Central memory CD8-positive, alpha-beta T cell (primary cell): Measurements from ENCODE around the gene LDHAL6A.
A peak's percentile ranks its signal among the peaks of the same experiment; 100 is the strongest.

Experiments
- ATAC-seq: fragments of 150-1000 bp; cut with Tn5 transposase; replicated peaks from 2 replicates; pipeline ENCODE4 v1.10.0; 2022; ENCODE audit warnings: mild to moderate bottlenecking, moderate FRiP score, moderate number of reproducible peaks; ENCODE audit not compliant: poor library complexity, severe bottlenecking; ENCODE audit errors: extremely low read depth
- DNase-seq, 2 donors: peaks; one replicate each; pipeline ENCODE4 v3.0.0; 2021; ENCODE audit warnings: low spot score in 2 of 2
- H3K27ac Mint-ChIP-seq: one replicate; pipeline ENCODE4 v1.8.0; 2022; ENCODE audit warnings: low read depth, mild to moderate bottlenecking, moderate library complexity, mixed read lengths
- H3K27me3 Mint-ChIP-seq: one replicate; pipeline ENCODE4 v1.8.0; 2022; ENCODE audit warnings: mixed read lengths
- H3K36me3 Mint-ChIP-seq: one replicate; pipeline ENCODE4 v1.8.0; 2022; ENCODE audit warnings: mild to moderate bottlenecking, moderate library complexity, mixed read lengths; ENCODE audit not compliant: insufficient read depth
- H3K4me1 Mint-ChIP-seq: one replicate; pipeline ENCODE4 v1.8.0; 2022; ENCODE audit warnings: mixed read lengths
- H3K4me3 Mint-ChIP-seq: one replicate; pipeline ENCODE4 v1.8.0; 2022; ENCODE audit warnings: mild to moderate bottlenecking, moderate library complexity, mixed read lengths
- H3K9me3 Mint-ChIP-seq: one replicate; pipeline ENCODE4 v1.8.0; 2022; ENCODE audit warnings: mixed read lengths

The LDHAL6A gene

DNA sequence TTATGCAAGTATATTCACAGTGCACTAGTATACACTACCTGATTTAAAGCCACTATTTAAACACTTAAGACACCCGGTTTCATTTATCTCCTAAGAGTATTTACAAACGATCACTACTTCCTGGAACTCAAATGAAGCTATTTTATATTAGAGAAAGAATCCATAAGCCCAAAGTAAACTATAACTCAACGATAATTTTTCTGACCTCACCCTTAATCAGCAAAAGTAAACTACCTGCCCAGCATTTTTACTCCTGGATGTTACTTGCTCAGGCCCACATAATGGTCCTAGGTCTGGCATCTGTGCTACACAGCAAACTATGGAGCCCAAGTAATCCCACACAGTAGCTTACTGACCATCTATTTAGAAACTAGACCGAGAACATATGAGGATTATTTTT is 37.7 kb downstream of the LDHAL6A start:
- peak overlapping the region; percentile 19 for H3K27ac Mint-ChIP-seq
- H3K4me3 Mint-ChIP-seq, result no peak overlapping the region
- ATAC-seq (no peak), DNase-seq (no peak)
- H3K4me1 Mint-ChIP-seq, result peaks cover 28% of the 10 kb centered on the region
- peaks cover 41% of the 10 kb centered on the region for H3K36me3 Mint-ChIP-seq
- H3K27me3 Mint-ChIP-seq, result no peaks in the 10 kb centered on the region
- no peaks in the 10 kb centered on the region for H3K9me3 Mint-ChIP-seq

DNA sequence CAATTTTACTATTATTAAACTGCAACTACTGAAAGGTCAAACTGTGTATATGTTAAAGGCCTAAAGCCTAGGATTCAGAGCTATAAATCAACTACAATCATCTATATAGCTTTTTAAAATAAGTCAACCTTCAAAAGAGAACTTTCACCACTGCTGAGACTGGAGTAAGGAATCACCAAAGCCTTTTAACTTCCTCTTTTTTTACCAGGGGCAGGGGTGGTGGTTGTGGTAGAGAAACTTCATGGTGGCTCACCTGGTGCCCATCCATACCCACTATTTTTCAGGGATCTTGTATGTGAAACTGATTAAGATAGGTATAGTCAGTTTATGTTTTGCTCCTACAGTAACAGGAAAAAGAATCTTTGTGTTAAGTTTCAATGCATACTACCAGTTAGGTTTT is 39.6 kb downstream of the LDHAL6A start:
- Mint-ChIP-seq H3K36me3 (peaks cover 48% of the 10 kb centered on the region), H3K4me1 (peaks cover 36% of the 10 kb centered on the region), H3K4me3 (no peak overlapping the region), H3K27me3 (no peaks in the 10 kb centered on the region), H3K9me3 (no peaks in the 10 kb centered on the region), H3K27ac (peak overlapping the region; percentile 61)
- DNase-seq (no peak), ATAC-seq (no peak)

DNA sequence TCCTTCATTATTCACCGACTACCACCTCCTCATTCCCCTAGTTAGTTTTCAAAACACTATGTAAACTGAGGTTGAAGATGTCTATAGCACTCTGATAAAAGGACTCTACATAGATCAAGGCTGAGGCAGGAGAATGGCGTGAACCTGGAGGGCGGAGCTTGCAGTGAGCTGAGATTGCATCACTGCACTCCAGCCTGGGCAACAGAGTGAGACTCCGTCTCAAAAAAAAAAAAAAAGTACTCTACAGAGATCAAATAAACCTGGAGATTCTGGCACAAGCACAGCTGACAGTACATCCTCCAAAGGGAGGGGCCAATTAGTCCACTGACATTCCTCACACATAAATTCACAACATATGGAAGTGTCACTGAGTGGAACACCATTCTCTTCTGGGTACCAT is 40.0 kb downstream of the LDHAL6A start:
- no peak for ATAC-seq
- no peaks in the 10 kb centered on the region for H3K27me3 Mint-ChIP-seq
- H3K9me3 Mint-ChIP-seq, result no peaks in the 10 kb centered on the region
- peaks cover 31% of the 10 kb centered on the region for H3K4me1 Mint-ChIP-seq
- no peak overlapping the region for H3K4me3 Mint-ChIP-seq
- no peak overlapping the region for H3K27ac Mint-ChIP-seq
- no peak for DNase-seq
- H3K36me3 Mint-ChIP-seq, result peaks cover 48% of the 10 kb centered on the region

DNA sequence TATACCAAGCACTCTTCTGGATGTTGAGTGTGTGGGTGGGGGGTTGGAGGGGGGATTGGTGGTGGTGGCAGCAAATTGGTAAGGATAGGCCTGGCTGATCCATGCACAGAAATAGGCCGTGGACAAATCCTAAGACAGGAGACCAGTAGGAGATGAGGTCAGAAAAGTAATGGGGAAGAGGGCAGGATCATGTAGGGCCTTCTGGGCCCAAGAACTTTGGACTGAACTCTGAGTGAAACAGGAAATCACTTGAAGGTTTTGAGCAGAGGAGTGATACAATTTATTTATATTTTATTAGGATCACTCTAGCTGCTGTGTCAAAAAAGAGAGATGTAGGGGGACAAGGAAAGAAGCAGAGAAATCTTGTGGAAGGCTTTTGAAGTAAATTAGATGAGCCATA is 42.4 kb downstream of the LDHAL6A start:
- no peak for ATAC-seq
- H3K9me3 Mint-ChIP-seq, result no peaks in the 10 kb centered on the region
- H3K27me3 Mint-ChIP-seq, result no peaks in the 10 kb centered on the region
- peak overlapping the region; percentile 66 for H3K27ac Mint-ChIP-seq
- H3K4me1 Mint-ChIP-seq, result peaks cover 24% of the 10 kb centered on the region
- no peak for DNase-seq
- no peak overlapping the region for H3K4me3 Mint-ChIP-seq
- H3K36me3 Mint-ChIP-seq, result peaks cover 63% of the 10 kb centered on the region

DNA sequence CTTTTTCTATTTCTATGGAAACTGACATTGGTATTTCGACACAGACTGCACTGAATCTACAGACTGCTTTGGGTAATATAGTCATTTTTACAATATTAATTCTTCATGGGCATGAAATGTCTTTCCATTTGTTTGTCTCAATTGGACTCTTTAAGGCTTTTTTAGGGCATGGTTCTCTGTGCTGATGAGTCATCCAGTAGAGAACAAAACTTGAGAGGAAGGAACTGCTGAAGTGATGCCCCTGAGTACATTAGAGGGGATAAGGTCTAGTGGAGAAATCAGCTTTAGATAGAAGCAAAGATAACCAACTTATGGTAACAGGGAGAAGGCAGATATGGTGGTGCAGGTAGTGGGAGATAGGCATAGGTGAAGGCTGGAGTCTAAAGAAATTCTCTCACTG is 46.0 kb downstream of the LDHAL6A start:
- no peaks in the 10 kb centered on the region for H3K27me3 Mint-ChIP-seq
- H3K27ac Mint-ChIP-seq, result peak overlapping the region; percentile 0
- H3K4me3 Mint-ChIP-seq, result no peak overlapping the region
- H3K4me1 Mint-ChIP-seq, result peaks cover 19% of the 10 kb centered on the region
- H3K9me3 Mint-ChIP-seq, result no peaks in the 10 kb centered on the region
- no peak for ATAC-seq
- H3K36me3 Mint-ChIP-seq, result peaks cover 68% of the 10 kb centered on the region
- no peak for DNase-seq

DNA sequence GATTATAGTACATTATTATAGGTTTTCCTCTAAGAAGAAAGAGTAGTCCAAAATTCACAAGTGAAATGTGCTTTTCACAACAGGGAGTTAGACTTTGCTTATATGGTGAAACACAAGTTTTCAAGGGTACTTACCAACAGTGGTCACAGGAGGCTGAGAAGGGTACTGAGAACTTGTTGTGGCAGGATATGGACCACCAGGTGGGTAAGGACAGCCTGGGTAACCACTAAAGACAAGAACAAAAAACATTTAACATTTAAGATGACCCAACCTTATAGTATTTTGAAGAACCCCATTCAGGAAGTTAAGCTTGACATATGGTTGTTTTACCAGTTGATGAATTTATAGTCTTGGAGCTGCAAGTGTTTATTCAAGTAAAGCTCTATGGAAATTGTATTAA is 46.7 kb downstream of the LDHAL6A start:
- no peak overlapping the region for H3K27ac Mint-ChIP-seq
- no peak overlapping the region for H3K4me3 Mint-ChIP-seq
- H3K9me3 Mint-ChIP-seq, result no peaks in the 10 kb centered on the region
- H3K4me1 Mint-ChIP-seq, result peaks cover 22% of the 10 kb centered on the region
- H3K27me3 Mint-ChIP-seq, result no peaks in the 10 kb centered on the region
- peaks cover 70% of the 10 kb centered on the region for H3K36me3 Mint-ChIP-seq
- DNase-seq (no peak), ATAC-seq (no peak)

DNA sequence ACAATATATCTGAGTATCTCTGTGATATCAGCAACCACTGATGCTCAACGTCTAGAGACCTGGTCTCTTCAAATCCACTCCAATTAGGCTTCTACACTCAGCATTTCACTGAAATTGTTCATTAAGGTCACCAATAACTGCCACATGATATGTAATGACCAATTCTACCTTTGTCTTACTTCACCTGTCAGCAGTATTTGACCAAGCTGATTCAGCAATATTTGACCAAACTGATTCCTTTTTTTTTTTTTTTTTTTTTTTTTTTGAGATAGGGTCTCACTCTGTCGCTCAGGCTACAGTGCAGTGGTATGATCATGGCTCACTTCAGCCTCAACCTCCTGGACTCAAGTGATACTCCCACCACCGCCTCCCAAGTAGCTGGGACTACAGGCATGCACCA is 65.5 kb downstream of the LDHAL6A start:
- no peaks in the 10 kb centered on the region for H3K9me3 Mint-ChIP-seq
- ATAC-seq (no peak), DNase-seq (no peak)
- no peak overlapping the region for H3K4me3 Mint-ChIP-seq
- H3K27ac Mint-ChIP-seq, result no peak overlapping the region
- H3K27me3 Mint-ChIP-seq, result no peaks in the 10 kb centered on the region
- peaks cover 43% of the 10 kb centered on the region for H3K4me1 Mint-ChIP-seq
- H3K36me3 Mint-ChIP-seq, result peaks cover 19% of the 10 kb centered on the region

DNA sequence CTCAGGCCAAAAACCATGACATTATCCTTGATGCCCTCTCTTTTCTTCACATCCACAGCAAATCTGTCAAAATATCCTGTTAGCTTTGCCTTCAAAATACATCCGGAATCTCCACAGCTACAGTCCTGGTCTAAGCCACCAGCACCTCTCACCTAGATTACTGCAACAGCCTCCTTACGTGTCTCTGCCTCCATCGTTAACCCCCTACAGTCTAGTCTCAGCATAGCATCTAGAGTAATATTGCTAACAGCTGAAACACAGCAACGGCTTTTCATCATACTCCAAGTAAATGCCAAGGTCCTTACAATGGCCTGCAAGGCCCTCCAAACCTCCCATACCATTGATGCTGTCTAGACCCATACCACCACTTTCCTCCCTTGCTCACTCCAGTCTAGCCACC is 66.7 kb downstream of the LDHAL6A start:
- ATAC-seq (no peak), DNase-seq (no peak)
- Mint-ChIP-seq H3K4me1 (peaks cover 56% of the 10 kb centered on the region), H3K27ac (peak overlapping the region; percentile 54), H3K9me3 (no peaks in the 10 kb centered on the region), H3K36me3 (peaks cover 31% of the 10 kb centered on the region), H3K27me3 (no peaks in the 10 kb centered on the region), H3K4me3 (no peak overlapping the region)

DNA sequence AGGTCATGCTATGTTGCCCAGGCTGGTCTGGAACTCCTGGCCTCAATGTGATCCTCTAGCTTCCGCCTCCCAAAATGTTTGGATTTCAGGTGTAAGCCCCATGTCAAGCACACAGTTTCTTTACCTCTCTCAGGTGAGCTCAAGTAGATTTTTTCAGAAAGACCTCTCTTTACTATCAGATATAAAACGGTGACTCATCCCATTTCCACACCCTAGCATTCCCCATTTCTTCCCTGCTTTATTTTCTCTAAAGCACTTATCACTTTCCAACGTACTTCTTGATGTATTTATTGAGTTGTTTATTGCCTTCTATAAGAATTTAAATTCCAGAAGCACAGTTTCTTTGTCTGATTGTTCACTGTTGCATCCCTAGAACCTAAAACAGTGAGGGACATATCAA is 67.4 kb downstream of the LDHAL6A start:
- ATAC-seq (no peak), DNase-seq (no peak)
- peaks cover 32% of the 10 kb centered on the region for H3K36me3 Mint-ChIP-seq
- H3K4me1 Mint-ChIP-seq, result peaks cover 57% of the 10 kb centered on the region
- no peaks in the 10 kb centered on the region for H3K27me3 Mint-ChIP-seq
- no peak overlapping the region for H3K4me3 Mint-ChIP-seq
- no peaks in the 10 kb centered on the region for H3K9me3 Mint-ChIP-seq
- peak overlapping the region; percentile 54 for H3K27ac Mint-ChIP-seq

DNA sequence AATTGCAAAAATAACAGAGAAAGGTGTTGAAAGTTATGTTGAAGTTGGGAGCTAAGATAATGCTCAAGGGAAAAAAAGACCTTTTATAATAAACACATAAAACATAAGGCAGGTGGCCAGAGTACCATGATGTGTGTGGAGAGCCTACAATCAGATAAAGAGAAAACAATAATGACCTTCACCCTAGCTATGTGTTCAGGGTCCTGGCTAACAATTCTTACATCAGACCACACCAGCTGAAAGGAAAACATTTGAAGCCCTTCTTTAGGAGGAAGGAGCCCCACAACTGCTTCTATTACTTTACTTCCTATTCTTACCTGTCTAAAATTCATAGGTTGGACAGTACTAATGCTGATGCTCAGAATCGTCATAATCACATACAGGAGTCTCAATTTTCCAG is 68.6 kb downstream of the LDHAL6A start:
- H3K27me3 Mint-ChIP-seq, result no peaks in the 10 kb centered on the region

DNA sequence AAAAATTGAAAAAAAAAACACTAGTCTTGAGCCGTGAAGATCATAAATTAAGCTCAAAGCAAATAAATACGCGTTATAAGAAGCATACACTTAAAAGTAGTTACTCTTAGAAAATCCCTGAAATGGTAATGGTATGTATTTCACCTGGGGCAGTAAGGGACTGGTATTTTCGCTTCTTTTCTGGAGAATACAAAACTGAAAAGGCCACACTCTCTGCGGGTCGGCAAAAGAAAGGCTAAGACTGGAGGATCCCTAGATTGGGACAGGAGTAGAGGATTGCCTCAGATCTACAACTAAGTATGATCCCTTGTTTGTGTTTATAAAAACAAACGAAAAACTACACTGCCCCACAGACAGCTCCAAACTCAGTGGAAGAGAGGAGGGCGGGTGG is 70.5 kb downstream of the LDHAL6A start:
- Mint-ChIP-seq H3K36me3 (peaks cover 32% of the 10 kb centered on the region), H3K4me1 (peaks cover 46% of the 10 kb centered on the region), H3K9me3 (no peaks in the 10 kb centered on the region), H3K27me3 (no peaks in the 10 kb centered on the region), H3K27ac (peak overlapping the region; percentile 100), H3K4me3 (peak overlapping the region; percentile 95)
- DNase-seq (no peak), ATAC-seq (no peak)

More for the DNA sequence above, 68.6 kb downstream of the LDHAL6A start:
- ATAC-seq (no peak), DNase-seq (no peak)
- H3K4me1 Mint-ChIP-seq, result peaks cover 57% of the 10 kb centered on the region
- peak overlapping the region; percentile 62 for H3K27ac Mint-ChIP-seq
- no peaks in the 10 kb centered on the region for H3K9me3 Mint-ChIP-seq
- H3K36me3 Mint-ChIP-seq, result peaks cover 29% of the 10 kb centered on the region
- no peak overlapping the region for H3K4me3 Mint-ChIP-seq

DNA sequence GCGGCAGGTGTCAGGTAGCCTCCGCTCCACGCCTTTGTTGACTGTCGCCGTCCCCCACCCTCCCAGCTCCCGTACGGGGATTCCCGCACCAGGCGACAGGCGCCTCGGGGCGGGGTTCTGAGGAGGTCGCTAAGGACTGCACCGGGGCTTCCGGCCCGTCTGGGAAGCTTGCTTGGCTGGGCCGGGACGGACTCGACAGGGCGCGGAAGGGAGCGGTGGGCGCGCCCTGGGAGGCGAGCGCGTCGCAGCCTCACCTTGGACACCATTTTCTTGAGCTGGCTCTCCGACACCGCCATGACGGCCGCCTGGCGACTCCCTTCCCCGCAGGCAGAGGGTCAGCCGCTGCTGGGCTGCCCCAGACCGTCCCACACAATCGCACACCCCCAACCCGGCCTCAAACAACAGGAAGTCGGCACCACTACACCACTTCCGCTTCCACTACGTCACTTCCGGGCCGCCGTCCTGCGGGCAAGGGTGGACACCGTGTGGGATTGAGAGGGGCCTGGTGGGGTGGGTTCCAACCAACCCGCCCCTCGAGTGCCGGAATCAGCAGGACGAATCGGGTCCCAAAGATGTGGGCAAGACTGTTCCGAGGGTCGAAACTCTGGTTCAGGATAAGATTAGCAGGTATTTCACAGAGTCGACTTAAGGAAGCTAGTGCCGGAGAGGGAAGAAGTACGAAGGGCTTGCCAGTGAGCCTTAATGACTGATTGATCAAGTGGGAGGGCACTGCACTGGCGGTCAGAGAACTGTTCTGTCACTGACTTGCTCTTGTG is 71.1 kb downstream of the LDHAL6A start, which contains the start of gene TSG101:
TSG101 (minus strand) TSS at position 422 of the 776 bp plus-strand sequence; CDS start at position 296, 126 bp downstream.
- Mint-ChIP-seq H3K27ac (peak within 1 kb of the TSS; percentile 100), H3K27me3 (no peaks in the 10 kb centered on the region), H3K36me3 (peaks cover 32% of the 10 kb centered on the region), H3K4me1 (peaks cover 44% of the 10 kb centered on the region), H3K9me3 (no peaks in the 10 kb centered on the region), H3K4me3 (peak within 1 kb of the TSS; percentile 95)
- DNase-seq (peak; percentile 88 to 93), ATAC-seq (peak; percentile 89)

DNA sequence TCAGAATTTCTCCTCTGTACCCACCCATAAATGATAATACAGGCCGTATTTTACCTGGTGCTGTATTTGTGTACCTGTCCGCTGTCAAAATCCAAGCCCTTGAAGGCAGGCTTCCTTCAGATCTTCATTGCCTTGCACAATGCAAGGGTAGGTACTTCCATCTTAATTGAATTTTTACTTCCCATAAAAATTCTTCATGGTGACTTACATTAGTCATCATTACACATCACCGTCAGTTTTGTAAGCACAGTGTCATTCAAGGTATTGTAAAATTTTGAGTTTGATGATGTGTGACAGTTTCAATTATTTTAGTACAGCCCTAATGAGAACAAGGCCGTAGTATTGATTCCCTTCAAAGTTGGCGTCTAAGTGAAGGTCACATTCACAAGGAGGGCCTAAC is 71.9 kb downstream of the LDHAL6A start:
- Mint-ChIP-seq H3K27me3 (no peaks in the 10 kb centered on the region), H3K36me3 (peaks cover 30% of the 10 kb centered on the region), H3K9me3 (no peaks in the 10 kb centered on the region), H3K4me1 (peaks cover 36% of the 10 kb centered on the region), H3K27ac (peak overlapping the region; percentile 100), H3K4me3 (peak overlapping the region; percentile 95)
- DNase-seq (no peak), ATAC-seq (no peak)
